ENCODE measurements around the gene SP3.

DNA sequence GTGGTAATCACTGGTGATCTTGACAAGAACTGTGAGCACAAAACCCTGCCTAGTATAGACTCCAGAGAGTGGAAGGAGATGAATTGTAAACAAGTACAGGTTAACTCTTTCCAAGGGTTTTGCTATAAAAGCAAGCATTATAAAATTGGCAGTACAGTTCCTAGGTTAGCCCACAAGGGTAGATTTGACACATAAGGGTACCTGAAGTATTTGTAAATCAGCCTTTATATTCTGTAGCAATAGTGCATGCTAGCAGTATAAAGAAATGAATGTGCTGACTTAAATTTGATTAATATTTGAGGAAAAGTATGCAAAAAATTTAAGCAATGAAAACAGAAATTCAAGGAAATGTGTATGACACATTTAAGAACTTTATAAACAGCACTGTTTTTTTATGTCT is 42.4 kb downstream of the SP3 start:
- TF ChIP-seq, protein P1, sequence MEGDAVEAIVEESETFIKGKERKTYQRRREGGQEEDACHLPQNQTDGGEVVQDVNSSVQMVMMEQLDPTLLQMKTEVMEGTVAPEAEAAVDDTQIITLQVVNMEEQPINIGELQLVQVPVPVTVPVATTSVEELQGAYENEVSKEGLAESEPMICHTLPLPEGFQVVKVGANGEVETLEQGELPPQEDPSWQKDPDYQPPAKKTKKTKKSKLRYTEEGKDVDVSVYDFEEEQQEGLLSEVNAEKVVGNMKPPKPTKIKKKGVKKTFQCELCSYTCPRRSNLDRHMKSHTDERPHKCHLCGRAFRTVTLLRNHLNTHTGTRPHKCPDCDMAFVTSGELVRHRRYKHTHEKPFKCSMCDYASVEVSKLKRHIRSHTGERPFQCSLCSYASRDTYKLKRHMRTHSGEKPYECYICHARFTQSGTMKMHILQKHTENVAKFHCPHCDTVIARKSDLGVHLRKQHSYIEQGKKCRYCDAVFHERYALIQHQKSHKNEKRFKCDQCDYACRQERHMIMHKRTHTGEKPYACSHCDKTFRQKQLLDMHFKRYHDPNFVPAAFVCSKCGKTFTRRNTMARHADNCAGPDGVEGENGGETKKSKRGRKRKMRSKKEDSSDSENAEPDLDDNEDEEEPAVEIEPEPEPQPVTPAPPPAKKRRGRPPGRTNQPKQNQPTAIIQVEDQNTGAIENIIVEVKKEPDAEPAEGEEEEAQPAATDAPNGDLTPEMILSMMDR (optimal IDR thresholded peaks at IDR 0.05 in 1 of 3, IDR thresholded peaks at IDR 0.05 in 1 of 3, conservative IDR thresholded peaks at IDR 0.05 in 1 of 3; ENCODE audit: extremely low read depth in 1 of 3, insufficient read depth in 2 of 3, low read length in 3 of 3): no peak
- no peak for TF ChIP-seq EZH2 (IDR thresholded peaks at IDR 0.05; ENCODE audit: low read length)

All from keratinocyte (primary cell).